Middle frontal gyrus (tissue), 1 donor: ENCODE results near the gene PHOSPHO1.

Experiments used
- DNase-seq: peaks from one replicate; pipeline ENCODE4 v3.0.0-alpha.2; 2015; ENCODE audit warnings: low spot score; ENCODE audit errors: extremely low spot score

The PHOSPHO1 gene

GRCh38 chr17:49244839-49245238, 14.3 kb upstream of the PHOSPHO1 start:
- DNase-seq = no peak

- no peak for DNase-seq
Measured at GRCh38 chr17:49242813-49243212, 12.2 kb upstream of the PHOSPHO1 start.

GRCh38 chr17:49241692-49242397, 11.3 kb upstream of the PHOSPHO1 start:
- no peak for DNase-seq

- no peak for DNase-seq
Measured at GRCh38 chr17:49241040-49241439, 10.5 kb upstream of the PHOSPHO1 start.

- no peak for DNase-seq
Measured at GRCh38 chr17:49240619-49241018, 10.0 kb upstream of the PHOSPHO1 start.

- no peak for DNase-seq
Measured at GRCh38 chr17:49239963-49240362, 9.4 kb upstream of the PHOSPHO1 start.

- DNase-seq = no peak
Measured at GRCh38 chr17:49235896-49236295, 5.3 kb upstream of the PHOSPHO1 start.

GRCh38 chr17:49234509-49235080, 4.0 kb upstream of the PHOSPHO1 start:
- DNase-seq = no peak

GRCh38 chr17:49231563-49231894, 942 bp upstream of the PHOSPHO1 start:
- DNase-seq = no peak

GRCh38 chr17:49229805-49230600, 584 bp downstream of the PHOSPHO1 start:
- no peak for DNase-seq

GRCh38 chr17:49229076-49229804, 1.3 kb downstream of the PHOSPHO1 start:
- DNase-seq = no peak

- peak; percentile 32 for DNase-seq
Measured at GRCh38 chr17:49227436-49228261, 2.9 kb downstream of the PHOSPHO1 start.

- DNase-seq = no peak
Measured at GRCh38 chr17:49226771-49227435, 3.7 kb downstream of the PHOSPHO1 start.

GRCh38 chr17:49225554-49226236, 4.9 kb downstream of the PHOSPHO1 start:
- no peak for DNase-seq

- no peak for DNase-seq
Measured at GRCh38 chr17:49224997-49225337, 5.6 kb downstream of the PHOSPHO1 start.

GRCh38 chr17:49224198-49224996, 6.2 kb downstream of the PHOSPHO1 start:
- no peak for DNase-seq

GRCh38 chr17:49223517-49224197, 6.9 kb downstream of the PHOSPHO1 start:
- DNase-seq = no peak

- no peak for DNase-seq
Measured at GRCh38 chr17:49223168-49223516, 7.4 kb downstream of the PHOSPHO1 start.

- no peak for DNase-seq
Measured at GRCh38 chr17:49219987-49220386, 10.6 kb downstream of the PHOSPHO1 start.
